ENCODE measurements around the gene LYSET. TPM values are rescaled to one million over a fixed set of nuclear protein-coding genes. Genes with fewer than 3 reads are reported as not detected.

LYSET gene
- total RNA-seq, 1 donor = 10.1 TPM

DNA sequence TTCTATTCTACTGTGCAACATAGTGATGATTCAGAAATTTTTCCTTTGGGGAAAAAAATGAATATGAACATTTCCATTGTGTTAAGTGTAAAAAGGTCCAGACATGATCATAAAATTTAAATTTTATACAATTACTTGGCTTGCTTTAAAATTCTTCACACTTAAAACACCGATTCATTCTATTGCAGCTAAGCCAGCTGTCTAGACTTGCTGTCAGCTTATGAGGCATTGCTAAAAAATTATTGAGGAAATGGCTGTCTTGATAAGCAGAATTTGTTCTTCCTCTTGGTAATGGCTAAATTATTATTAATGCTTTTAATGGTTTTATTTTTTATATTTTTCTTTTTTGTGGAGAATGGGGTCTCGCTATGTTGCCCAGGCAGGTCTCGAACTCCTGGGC lies 1.8 kb downstream of the LYSET start:
- Histone ChIP-seq H2AFZ (ENCODE audit: low read length) (no peak overlapping the region), H3K27ac (ENCODE audit: low read depth, low read length) (no peak overlapping the region), H3K36me3 (ENCODE audit: insufficient read depth, low read length) (peaks cover 8% of the 10 kb centered on the region), H3K4me2 (ENCODE audit: insufficient read depth, low read length) (no peak overlapping the region), H3K4me1 (ENCODE audit: insufficient read depth, low read length) (peaks cover 12% of the 10 kb centered on the region), H4K20me1 (ENCODE audit: insufficient read depth, low read length) (peaks cover 9% of the 10 kb centered on the region), H3K79me2 (ENCODE audit: insufficient read depth, low read length) (peaks cover 45% of the 10 kb centered on the region), H3K27me3 (ENCODE audit: insufficient read depth, low read length) (no peaks in the 10 kb centered on the region), H3K9me3 (ENCODE audit: low read depth, low read length) (no peaks in the 10 kb centered on the region), H3K4me3 (ENCODE audit: insufficient read depth, low read length) (no peak overlapping the region)
- no peak for DNase-seq (ENCODE audit: insufficient read length, low spot score, missing footprints)
- TF ChIP-seq, protein P1, sequence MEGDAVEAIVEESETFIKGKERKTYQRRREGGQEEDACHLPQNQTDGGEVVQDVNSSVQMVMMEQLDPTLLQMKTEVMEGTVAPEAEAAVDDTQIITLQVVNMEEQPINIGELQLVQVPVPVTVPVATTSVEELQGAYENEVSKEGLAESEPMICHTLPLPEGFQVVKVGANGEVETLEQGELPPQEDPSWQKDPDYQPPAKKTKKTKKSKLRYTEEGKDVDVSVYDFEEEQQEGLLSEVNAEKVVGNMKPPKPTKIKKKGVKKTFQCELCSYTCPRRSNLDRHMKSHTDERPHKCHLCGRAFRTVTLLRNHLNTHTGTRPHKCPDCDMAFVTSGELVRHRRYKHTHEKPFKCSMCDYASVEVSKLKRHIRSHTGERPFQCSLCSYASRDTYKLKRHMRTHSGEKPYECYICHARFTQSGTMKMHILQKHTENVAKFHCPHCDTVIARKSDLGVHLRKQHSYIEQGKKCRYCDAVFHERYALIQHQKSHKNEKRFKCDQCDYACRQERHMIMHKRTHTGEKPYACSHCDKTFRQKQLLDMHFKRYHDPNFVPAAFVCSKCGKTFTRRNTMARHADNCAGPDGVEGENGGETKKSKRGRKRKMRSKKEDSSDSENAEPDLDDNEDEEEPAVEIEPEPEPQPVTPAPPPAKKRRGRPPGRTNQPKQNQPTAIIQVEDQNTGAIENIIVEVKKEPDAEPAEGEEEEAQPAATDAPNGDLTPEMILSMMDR (IDR thresholded peaks at IDR 0.05; ENCODE audit: extremely low read depth, low read depth, low read length) = no peak

DNA sequence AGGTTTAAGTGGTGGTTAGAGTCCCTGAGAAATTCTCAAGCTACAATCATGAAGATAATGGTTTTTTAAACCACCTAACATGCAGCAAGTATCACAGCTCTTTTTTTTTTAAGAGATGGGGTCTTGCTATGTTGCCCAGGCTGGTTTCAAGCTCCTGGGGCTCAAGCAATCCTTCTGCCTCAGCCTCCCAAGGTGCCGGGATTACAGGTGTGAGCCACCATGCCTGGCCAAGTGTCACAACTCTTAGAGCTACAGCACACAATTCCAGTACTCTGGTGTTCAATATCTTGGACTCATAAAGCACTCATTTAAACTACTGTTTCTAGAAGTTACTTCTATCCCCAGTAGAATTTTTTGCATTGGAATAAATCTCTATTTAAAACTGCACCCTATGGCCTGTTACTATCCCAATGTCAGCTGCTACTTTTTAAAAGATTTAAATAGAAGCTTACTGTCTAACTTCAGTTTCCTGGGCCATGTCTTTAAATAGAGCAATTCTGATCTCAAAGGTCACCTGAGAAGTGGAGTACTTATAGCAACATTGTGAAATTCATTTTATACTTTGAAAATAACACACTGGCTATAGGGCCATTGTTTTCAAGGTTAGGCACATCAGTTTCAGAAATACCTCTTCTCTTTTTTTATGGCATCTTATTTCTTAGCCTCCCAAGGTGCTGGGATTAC lies 10.3 kb downstream of the LYSET start:
- no peak overlapping the region for H3K27ac ChIP-seq (ENCODE audit: low read depth, low read length)
- no peaks in the 10 kb centered on the region for H4K20me1 ChIP-seq (ENCODE audit: insufficient read depth, low read length)
- H2AFZ ChIP-seq (ENCODE audit: low read length) = no peak overlapping the region
- H3K27me3 ChIP-seq (ENCODE audit: insufficient read depth, low read length) = no peaks in the 10 kb centered on the region
- no peaks in the 10 kb centered on the region for H3K36me3 ChIP-seq (ENCODE audit: insufficient read depth, low read length)
- no peak for DNase-seq (ENCODE audit: insufficient read length, low spot score, missing footprints)
- no peak overlapping the region for H3K4me3 ChIP-seq (ENCODE audit: insufficient read depth, low read length)
- no peak overlapping the region for H3K4me2 ChIP-seq (ENCODE audit: insufficient read depth, low read length)
- TF ChIP-seq, protein P1 (IDR thresholded peaks at IDR 0.05; ENCODE audit: extremely low read depth, low read depth, low read length) = no peak
- H3K9me3 ChIP-seq (ENCODE audit: low read depth, low read length) = no peaks in the 10 kb centered on the region
- H3K79me2 ChIP-seq (ENCODE audit: insufficient read depth, low read length) = no peaks in the 10 kb centered on the region
- H3K4me1 ChIP-seq (ENCODE audit: insufficient read depth, low read length) = no peaks in the 10 kb centered on the region

DNA sequence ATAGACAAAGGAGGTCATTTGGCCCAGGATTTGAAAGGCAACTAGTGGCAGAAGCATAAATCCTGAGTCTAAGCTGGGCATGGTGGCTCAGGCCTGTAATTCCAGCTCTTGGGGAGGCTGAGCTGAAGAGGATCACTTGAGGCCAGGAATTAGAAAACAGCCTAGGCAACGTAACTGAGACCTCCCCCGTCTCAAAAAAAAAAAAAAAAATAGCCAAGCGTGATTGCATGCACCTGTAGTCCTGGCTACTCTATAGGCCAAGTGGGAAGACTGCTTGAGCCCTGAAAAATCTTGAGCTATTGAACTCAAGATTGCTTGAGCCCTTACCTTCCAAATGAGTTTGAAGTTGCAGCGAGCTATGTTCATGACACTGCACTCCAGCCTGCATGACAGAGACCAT lies 13.9 kb downstream of the LYSET start:
- DNase-seq (ENCODE audit: insufficient read length, low spot score, missing footprints) = no peak
- H2AFZ ChIP-seq (ENCODE audit: low read length) = no peak overlapping the region
- H4K20me1 ChIP-seq (ENCODE audit: insufficient read depth, low read length) = no peaks in the 10 kb centered on the region
- no peaks in the 10 kb centered on the region for H3K4me1 ChIP-seq (ENCODE audit: insufficient read depth, low read length)
- H3K27ac ChIP-seq (ENCODE audit: low read depth, low read length) = no peak overlapping the region
- no peaks in the 10 kb centered on the region for H3K9me3 ChIP-seq (ENCODE audit: low read depth, low read length)
- H3K4me2 ChIP-seq (ENCODE audit: insufficient read depth, low read length) = no peak overlapping the region
- H3K4me3 ChIP-seq (ENCODE audit: insufficient read depth, low read length) = no peak overlapping the region
- TF ChIP-seq, protein P1 (IDR thresholded peaks at IDR 0.05; ENCODE audit: extremely low read depth, low read depth, low read length) = no peak
- H3K79me2 ChIP-seq (ENCODE audit: insufficient read depth, low read length) = peaks cover 6% of the 10 kb centered on the region
- no peaks in the 10 kb centered on the region for H3K36me3 ChIP-seq (ENCODE audit: insufficient read depth, low read length)
- H3K27me3 ChIP-seq (ENCODE audit: insufficient read depth, low read length) = no peaks in the 10 kb centered on the region

DNA sequence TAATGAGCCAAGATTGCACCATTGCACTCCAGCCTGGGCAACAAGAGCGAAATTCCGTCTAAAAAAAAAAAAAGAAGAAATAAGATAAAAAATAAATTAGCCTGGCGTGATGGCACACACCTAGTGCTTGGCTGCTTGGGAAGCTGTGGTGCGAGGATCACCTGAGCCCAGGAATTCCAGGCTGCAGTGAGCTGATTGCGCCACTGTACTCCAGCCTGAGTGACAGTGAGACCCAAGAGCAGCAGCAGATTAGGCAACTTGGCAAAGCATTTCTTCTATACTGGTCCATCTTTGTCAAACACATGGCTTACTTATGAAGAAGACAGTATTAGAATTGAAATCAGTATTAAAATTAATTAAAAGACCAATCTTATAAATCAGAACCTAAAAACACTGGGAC lies 15.4 kb downstream of the LYSET start:
- H4K20me1 ChIP-seq (ENCODE audit: insufficient read depth, low read length) = no peaks in the 10 kb centered on the region
- no peak overlapping the region for H3K4me2 ChIP-seq (ENCODE audit: insufficient read depth, low read length)
- peaks cover under 1% of the 10 kb centered on the region for H3K4me1 ChIP-seq (ENCODE audit: insufficient read depth, low read length)
- no peak for DNase-seq (ENCODE audit: insufficient read length, low spot score, missing footprints)
- no peaks in the 10 kb centered on the region for H3K27me3 ChIP-seq (ENCODE audit: insufficient read depth, low read length)
- no peaks in the 10 kb centered on the region for H3K9me3 ChIP-seq (ENCODE audit: low read depth, low read length)
- no peak overlapping the region for H3K4me3 ChIP-seq (ENCODE audit: insufficient read depth, low read length)
- H3K79me2 ChIP-seq (ENCODE audit: insufficient read depth, low read length) = peaks cover 20% of the 10 kb centered on the region
- H3K27ac ChIP-seq (ENCODE audit: low read depth, low read length) = no peak overlapping the region
- H2AFZ ChIP-seq (ENCODE audit: low read length) = no peak overlapping the region
- TF ChIP-seq, protein P1 (IDR thresholded peaks at IDR 0.05; ENCODE audit: extremely low read depth, low read depth, low read length) = no peak
- H3K36me3 ChIP-seq (ENCODE audit: insufficient read depth, low read length) = no peaks in the 10 kb centered on the region
